Fibroblast of lung (primary cell): ENCODE data around the gene LRRC75B.

Experiments used
- CTCF ChIP-seq, 2 donors: IDR thresholded peaks in 1 of 2; conservative IDR thresholded peaks in 1 of 2; 1 replicate in 1 of 2; 2 replicates in 1 of 2; pipeline ENCODE4 v1.5.1; 2011 to 2012; ENCODE audit warnings: low read length in 2 of 2, control low read depth in 1 of 2, inconsistent platforms in 1 of 2, low read depth in 1 of 2, mild to moderate bottlenecking in 1 of 2
- EZH2 ChIP-seq: IDR thresholded peaks from 2 replicates; pipeline ENCODE4 v1.5.1; 2012; ENCODE audit warnings: low read length, control low read depth, mild to moderate bottlenecking; ENCODE audit errors: missing control alignments

GRCh38 chr22:24587948-24588347 is 4.9 kb downstream of the LRRC75B start:
- TF ChIP-seq CTCF (conservative IDR thresholded peaks at IDR 0.05 in 1 of 2, IDR thresholded peaks at IDR 0.05 in 1 of 2; ENCODE audit: low read depth in 1 of 2, low read length in 2 of 2) (no peak), EZH2 (no peak)
